Panc1 (cell line): Measurements from ENCODE around the gene SLC36A3. TPM values are rescaled to one million over a fixed set of nuclear protein-coding genes. Genes with fewer than 3 reads are reported as not detected.

Experiments
- ATAC-seq: fragments of 200-7000 bp; cut with Tn5 transposase; 2 replicates; pipeline ENCODE4 v1.9.1; 2020; ENCODE audit warnings: mild to moderate bottlenecking, moderate library complexity
- BruUV-seq: library from RNA; stranded (reverse); fragments of 400-500 nt; replicated peaks from 2 replicates; lab custom pipeline; 2021; lab: Mats Ljungman, UMichigan
- CTCF ChIA-PET: fragments of 300-600 bp; sonication (Branson Sonifier 250); formaldehyde crosslinking; loops from one replicate; lab custom pipeline; 2022; ENCODE audit warnings: antibody characterized with exemption; lab: Charles Lee
- POLR2A ChIA-PET: fragments of 300-600 bp; sonication (Branson Sonifier 250); formaldehyde crosslinking; loops from one replicate; lab custom pipeline; 2022; ENCODE audit warnings: antibody characterized with exemption; lab: Charles Lee
- DNase-seq: peaks from one replicate; pipeline ENCODE4 v3.0.0-alpha.2; 2010; ENCODE audit warnings: low read depth, low spot score
- H3K27ac ChIP-seq: 2 replicates; pipeline ENCODE4 v1.5.1; 2011; ENCODE audit warnings: mild to moderate bottlenecking, low read length, inconsistent platforms
- H3K27me3 ChIP-seq: fragments of 200-500 bp; sonication (Bioruptor generic); 2 replicates; pipeline ENCODE4 v1.6.0; 2014; ENCODE audit warnings: low read length, inconsistent platforms; ENCODE audit not compliant: control insufficient read depth, insufficient read depth
- H3K36me3 ChIP-seq: fragments of 200-500 bp; sonication (Bioruptor generic); 2 replicates; pipeline ENCODE4 v1.5.1; 2014; ENCODE audit warnings: inconsistent platforms, mild to moderate bottlenecking, low read length, moderate library complexity; ENCODE audit not compliant: control insufficient read depth, insufficient read depth
- H3K4me1 ChIP-seq: 2 replicates; pipeline ENCODE4 v1.5.1; 2011; ENCODE audit warnings: inconsistent platforms, mild to moderate bottlenecking, low read length, moderate library complexity; ENCODE audit not compliant: control insufficient read depth, insufficient read depth
- H3K4me3 ChIP-seq, 2 experiments: 2 replicates each; pipeline ENCODE4 v1.5.1; 2011 to 2012; ENCODE audit warnings: low read depth in 2 of 2, low read length in 2 of 2, mild to moderate bottlenecking in 2 of 2, inconsistent platforms in 1 of 2, moderate library complexity in 1 of 2
- H3K9me3 ChIP-seq: fragments of 200-500 bp; sonication (Bioruptor generic); 2 replicates; pipeline ENCODE4 v1.5.1; 2014; ENCODE audit warnings: low read depth, mild to moderate bottlenecking, inconsistent platforms, low read length, moderate library complexity; ENCODE audit not compliant: control insufficient read depth, insufficient read depth
- CTCF ChIP-seq: fragments of 450-650 bp; IDR thresholded peaks from 2 replicates; pipeline ENCODE4 v1.5.1; 2017; ENCODE audit warnings: mild to moderate bottlenecking
- POLR2AphosphoS5 ChIP-seq: IDR thresholded peaks from 2 replicates; pipeline ENCODE4 v1.6.1; 2012; ENCODE audit warnings: mild to moderate bottlenecking, low read depth, low read length, moderate library complexity
- REST ChIP-seq, 2 experiments: IDR thresholded peaks; 2 replicates each; pipeline ENCODE4 v1.6.1; 2011 to 2012; ENCODE audit warnings: low read depth in 2 of 2, control low read depth in 1 of 2, low read length in 1 of 2, mild to moderate bottlenecking in 1 of 2, moderate library complexity in 1 of 2; ENCODE audit not compliant: insufficient read depth in 1 of 2
- SIN3A ChIP-seq: IDR thresholded peaks from 2 replicates; pipeline ENCODE4 v1.6.1; 2012; ENCODE audit warnings: low read depth, mild to moderate bottlenecking, low read length, moderate library complexity, borderline replicate concordance; ENCODE audit not compliant: insufficient read depth
- TCF7L2 ChIP-seq: IDR thresholded peaks from 2 replicates; pipeline ENCODE4 v1.6.1; 2011; ENCODE audit warnings: mild to moderate bottlenecking, low read depth, low read length, inconsistent platforms
- in situ Hi-C: cut with HindIII; loops from 2 replicates; pipeline ENCODE4 v1.10.0; 2016; ENCODE audit warnings: low sequenced_read_pairs, low pct_unique_long_range_greater_than_20kb
- intact Hi-C: fragments of 100-400 bp; cut with micrococcal nuclease; formaldehyde crosslinking; loops from one replicate; pipeline ENCODE4 v1.10.0; 2022; ENCODE audit not compliant: unreplicated experiment
- total RNA-seq: library from RNA; stranded (reverse); gene quantifications from one replicate; pipeline ENCODE4 v1.2.1, GENCODE V29; 2021; ENCODE audit not compliant: unreplicated experiment

Gene SLC36A3
- total RNA-seq, 1 experiment from 2014 or later = not detected

- ChIA-PET CTCF (no interaction called here), POLR2A (no interaction called here)
- no peaks in the 10 kb centered on the region for H3K9me3 ChIP-seq
- BruUV-seq = no TSS peak
- H3K4me1 ChIP-seq = no peaks in the 10 kb centered on the region
- H3K36me3 ChIP-seq = no peaks in the 10 kb centered on the region
- no peak overlapping the region for H3K4me3 ChIP-seq
- DNase-seq (no peak), ATAC-seq (no peak)
- intact Hi-C loops = no loop called here
- H3K27me3 ChIP-seq = no peaks in the 10 kb centered on the region; the same call in 1 of the 2 replicates
- no peak overlapping the region for H3K27ac ChIP-seq
- TF ChIP-seq REST (IDR thresholded peaks at IDR 0.05; ENCODE audit: insufficient read depth in 1 of 2, low read depth in 2 of 2, low read length in 1 of 2) = no peak
- no peak for TF ChIP-seq POLR2AphosphoS5
- no peak for TF ChIP-seq TCF7L2
- no peak for TF ChIP-seq SIN3A
- TF ChIP-seq CTCF = no peak
- in situ Hi-C loops = no loop called here
These were observed 59.4 kb downstream of the SLC36A3 start for GRCh38 chr5:151244206-151244605.

- H3K9me3 ChIP-seq = no peaks in the 10 kb centered on the region
- intact Hi-C loops (no loop called here), in situ Hi-C loops (no loop called here)
- H3K4me1 ChIP-seq = no peaks in the 10 kb centered on the region
- H3K36me3 ChIP-seq = no peaks in the 10 kb centered on the region
- no peaks in the 10 kb centered on the region; the same call in 1 of the 2 replicates for H3K27me3 ChIP-seq
- TF ChIP-seq POLR2AphosphoS5 = no peak
- no peak for TF ChIP-seq CTCF
- no peak for TF ChIP-seq REST (IDR thresholded peaks at IDR 0.05; ENCODE audit: insufficient read depth in 1 of 2, low read depth in 2 of 2, low read length in 1 of 2)
- no peak for TF ChIP-seq TCF7L2
- no peak for TF ChIP-seq SIN3A
- ChIA-PET POLR2A (no interaction called here), CTCF (no interaction called here)
- ATAC-seq (no peak), DNase-seq (no peak)
- H3K27ac ChIP-seq = no peak overlapping the region
- BruUV-seq = no TSS peak
- no peak overlapping the region for H3K4me3 ChIP-seq
These were observed 60.0 kb downstream of the SLC36A3 start for GRCh38 chr5:151243564-151243963.
